NCI-H345 treated with DMSO at 0.1 percent for 48 hours (cell line): Measurements from ENCODE around the gene PABPN1L.

Experiments used
- DNase-seq: peaks from one replicate; lab custom pipeline; 2025; ENCODE audit not compliant: unreplicated experiment; lab: John Stamatoyannopoulos, UW

Gene PABPN1L

GRCh38 chr16:88866151-88866920 is at the start of gene PABPN1L:
Gene PABPN1L (minus strand): TSS chr16:88866660. CDS start chr16:88866606, 54 bp downstream.
- DNase-seq, result no peak

GRCh38 chr16:88915639-88916327 is 49.3 kb upstream of the PABPN1L start:
- no peak for DNase-seq

GRCh38 chr16:88914750-88915368 is 48.4 kb upstream of the PABPN1L start:
- no peak for DNase-seq

- no peak for DNase-seq
These were observed 47.4 kb upstream of the PABPN1L start for GRCh38 chr16:88913870-88914269.

- no peak for DNase-seq
These were observed 46.6 kb upstream of the PABPN1L start for GRCh38 chr16:88913001-88913612.

- DNase-seq, result no peak
These were observed 46.1 kb upstream of the PABPN1L start for GRCh38 chr16:88912556-88912955.

GRCh38 chr16:88911946-88912310 is 45.5 kb upstream of the PABPN1L start:
- no peak for DNase-seq

- DNase-seq, result no peak
These were observed 44.9 kb upstream of the PABPN1L start for GRCh38 chr16:88911136-88911945.

- no peak for DNase-seq
These were observed 44.0 kb upstream of the PABPN1L start for GRCh38 chr16:88910284-88911135.

- DNase-seq, result no peak
These were observed 43.2 kb upstream of the PABPN1L start for GRCh38 chr16:88909431-88910210.

- no peak for DNase-seq
These were observed 41.8 kb upstream of the PABPN1L start for GRCh38 chr16:88908307-88908706.

GRCh38 chr16:88907768-88908167 is 41.3 kb upstream of the PABPN1L start:
- DNase-seq, result no peak

- DNase-seq, result no peak
These were observed 40.2 kb upstream of the PABPN1L start for GRCh38 chr16:88906535-88907105.

GRCh38 chr16:88906020-88906419 is 39.6 kb upstream of the PABPN1L start:
- DNase-seq, result no peak

GRCh38 chr16:88905563-88905962 is 39.1 kb upstream of the PABPN1L start:
- DNase-seq, result no peak

- no peak for DNase-seq
These were observed 38.4 kb upstream of the PABPN1L start for GRCh38 chr16:88904676-88905365.

GRCh38 chr16:88903267-88903666 is 36.8 kb upstream of the PABPN1L start:
- DNase-seq, result no peak

- no peak for DNase-seq
These were observed 36.3 kb upstream of the PABPN1L start for GRCh38 chr16:88902744-88903143.
